ENCODE data around the gene COMT.
"Not testable (repeated sequence)": the region's sequence is repeated elsewhere in the genome, so short reads cannot be mapped to it uniquely, and the experiment has no call there.

The COMT gene

DNA sequence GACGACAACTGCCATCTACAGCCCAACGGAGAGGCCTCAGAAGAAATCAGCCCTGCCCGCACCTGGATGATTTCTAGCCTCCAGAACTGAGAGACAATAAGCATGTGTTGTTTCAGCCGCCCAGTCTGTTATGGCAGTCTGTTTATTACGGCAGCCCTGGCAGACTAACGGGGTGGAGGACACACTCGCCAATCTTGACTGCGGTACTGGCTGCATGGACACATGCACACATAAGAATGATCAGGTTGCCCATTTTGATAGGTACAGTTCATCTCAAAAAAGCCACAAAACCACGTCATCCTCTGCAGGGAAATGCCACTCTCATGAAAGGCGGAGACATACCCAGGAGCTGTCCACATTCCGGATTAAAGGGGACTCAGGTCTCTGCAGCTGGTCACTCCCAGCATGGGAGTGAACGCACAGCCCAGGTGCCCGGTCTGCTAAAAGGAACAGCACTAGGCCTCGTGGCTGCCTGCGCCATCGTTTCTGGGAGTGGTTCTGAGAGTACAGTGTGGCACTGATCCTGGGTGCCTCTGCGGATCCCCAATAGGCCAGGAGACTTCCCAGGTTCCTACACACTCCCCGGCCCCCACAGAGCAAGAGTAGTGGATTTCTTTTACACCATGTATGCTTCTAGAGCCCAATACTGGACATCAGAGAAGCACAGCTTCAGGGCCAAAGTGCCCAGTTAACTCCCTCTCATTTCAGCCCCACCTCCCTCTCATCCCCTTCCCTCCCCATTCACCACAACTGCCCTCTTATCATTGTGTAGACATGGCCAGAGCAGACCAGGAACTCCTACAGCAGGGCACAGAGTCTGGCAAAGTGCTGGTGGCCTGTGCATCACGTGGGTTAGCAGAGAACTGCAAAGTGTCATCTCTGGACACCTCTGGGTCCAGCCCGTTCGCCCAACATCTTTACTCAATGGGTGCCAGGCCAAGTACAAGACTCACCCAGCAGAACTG is 11.7 kb upstream of the COMT start:
- Histone ChIP-seq H3K27ac (no peak overlapping the region), H3K4me3 (no peak overlapping the region), H3K36me3 (ENCODE audit: insufficient read depth, low read length) (no peaks in the 10 kb centered on the region), H3K9me3 (ENCODE audit: low read depth, low read length) (no peaks in the 10 kb centered on the region), H3K9ac (ENCODE audit: insufficient read length) (no peak overlapping the region)
- TF ChIP-seq POLR2AphosphoS5 (IDR thresholded peaks at IDR 0.05; ENCODE audit: borderline replicate concordance, low read depth, low read length) (no peak), EZH2 (IDR thresholded peaks at IDR 0.05) (no peak), FOXP2 (optimal IDR thresholded peaks at IDR 0.05; ENCODE audit: control extremely low read depth, extremely low read length, insufficient read depth) (no peak)
- no peak for DNase-seq (ENCODE audit: low read depth, low spot score)

DNA sequence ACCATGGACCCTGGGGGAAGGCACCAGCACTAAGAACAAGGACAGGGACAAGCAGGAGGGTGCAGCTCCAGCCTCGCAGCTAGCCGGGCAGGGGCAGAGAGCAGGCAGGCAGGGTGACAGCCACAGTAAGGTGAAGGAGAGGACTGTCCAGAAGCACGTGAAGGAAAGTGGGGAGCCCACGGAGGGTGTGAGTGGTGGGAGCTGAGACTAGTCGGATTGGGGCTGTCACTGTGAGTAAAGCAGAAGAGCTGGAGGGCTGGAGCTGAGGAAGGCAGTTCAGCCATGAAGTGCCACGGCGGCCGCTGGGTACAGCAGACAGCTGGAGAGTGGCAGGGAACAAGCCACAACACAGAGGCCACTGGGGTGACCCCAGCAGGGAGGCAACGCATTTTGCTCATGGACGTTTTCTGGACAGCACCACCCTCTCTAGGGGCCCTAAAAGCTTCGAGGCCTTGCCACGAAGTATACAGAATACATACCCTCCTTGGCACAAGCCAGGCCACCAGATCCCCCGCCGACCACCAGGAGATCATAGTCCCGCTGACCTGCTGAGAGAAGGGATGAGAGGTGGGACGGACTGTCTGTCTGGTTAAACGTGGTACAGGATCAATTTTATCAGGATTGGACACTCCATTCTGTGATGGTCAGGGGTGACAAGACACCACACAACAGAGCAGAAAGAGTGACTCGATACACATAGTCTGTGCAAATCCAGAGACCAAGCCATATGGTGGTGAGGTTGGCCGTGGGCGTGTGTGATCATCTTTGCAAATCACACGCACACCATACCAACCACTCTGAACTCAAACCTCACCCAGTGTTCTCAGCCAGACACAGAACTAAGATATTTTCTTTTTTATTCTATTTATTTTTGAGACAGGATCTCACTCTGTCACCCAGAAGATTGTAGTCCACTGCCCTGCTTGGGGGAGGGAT is 10.8 kb upstream of the COMT start:
- TF ChIP-seq EZH2 (IDR thresholded peaks at IDR 0.05): no peak
- no peak for TF ChIP-seq POLR2AphosphoS5 (IDR thresholded peaks at IDR 0.05; ENCODE audit: borderline replicate concordance, low read depth, low read length)
- TF ChIP-seq FOXP2 (optimal IDR thresholded peaks at IDR 0.05; ENCODE audit: control extremely low read depth, extremely low read length, insufficient read depth): no peak
- no peak for DNase-seq (ENCODE audit: low read depth, low spot score)
- H3K4me3 ChIP-seq: no peak overlapping the region

DNA sequence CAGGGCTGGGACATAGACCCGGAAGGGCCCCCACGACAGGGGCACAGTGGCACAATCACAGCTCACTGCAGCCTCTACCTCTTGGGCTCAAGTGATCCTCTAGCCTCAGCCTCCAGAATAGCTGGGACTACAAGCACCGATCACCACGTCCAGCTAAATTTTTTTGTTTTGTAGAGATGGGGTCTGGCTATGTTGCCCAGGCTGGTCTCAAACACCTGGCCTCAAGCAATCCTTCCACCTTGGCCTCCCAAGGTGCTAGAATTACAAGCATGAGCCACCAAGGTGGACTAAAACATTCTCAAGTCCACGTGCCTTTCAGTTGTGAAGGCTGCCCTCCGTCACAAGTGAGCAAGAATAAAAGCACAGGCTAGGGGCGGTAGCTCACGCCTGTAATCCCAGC is 10.1 kb upstream of the COMT start:
- no peak overlapping the region for H3K27ac ChIP-seq
- no peak for TF ChIP-seq FOXP2 (optimal IDR thresholded peaks at IDR 0.05; ENCODE audit: control extremely low read depth, extremely low read length, insufficient read depth)
- no peak for TF ChIP-seq EZH2 (IDR thresholded peaks at IDR 0.05)
- TF ChIP-seq POLR2AphosphoS5 (IDR thresholded peaks at IDR 0.05; ENCODE audit: borderline replicate concordance, low read depth, low read length): no peak
- no peak for DNase-seq (ENCODE audit: low read depth, low spot score)
- no peak overlapping the region for H3K4me3 ChIP-seq
- H3K9me3 ChIP-seq (ENCODE audit: low read depth, low read length): no peaks in the 10 kb centered on the region
- H3K9ac ChIP-seq (ENCODE audit: insufficient read length): no peak overlapping the region
- no peaks in the 10 kb centered on the region for H3K36me3 ChIP-seq (ENCODE audit: insufficient read depth, low read length)

More for the DNA sequence above, 10.8 kb upstream of the COMT start:
- Histone ChIP-seq H3K9me3 (ENCODE audit: low read depth, low read length) (no peaks in the 10 kb centered on the region), H3K27ac (no peak overlapping the region), H3K9ac (ENCODE audit: insufficient read length) (no peak overlapping the region), H3K36me3 (ENCODE audit: insufficient read depth, low read length) (no peaks in the 10 kb centered on the region)

DNA sequence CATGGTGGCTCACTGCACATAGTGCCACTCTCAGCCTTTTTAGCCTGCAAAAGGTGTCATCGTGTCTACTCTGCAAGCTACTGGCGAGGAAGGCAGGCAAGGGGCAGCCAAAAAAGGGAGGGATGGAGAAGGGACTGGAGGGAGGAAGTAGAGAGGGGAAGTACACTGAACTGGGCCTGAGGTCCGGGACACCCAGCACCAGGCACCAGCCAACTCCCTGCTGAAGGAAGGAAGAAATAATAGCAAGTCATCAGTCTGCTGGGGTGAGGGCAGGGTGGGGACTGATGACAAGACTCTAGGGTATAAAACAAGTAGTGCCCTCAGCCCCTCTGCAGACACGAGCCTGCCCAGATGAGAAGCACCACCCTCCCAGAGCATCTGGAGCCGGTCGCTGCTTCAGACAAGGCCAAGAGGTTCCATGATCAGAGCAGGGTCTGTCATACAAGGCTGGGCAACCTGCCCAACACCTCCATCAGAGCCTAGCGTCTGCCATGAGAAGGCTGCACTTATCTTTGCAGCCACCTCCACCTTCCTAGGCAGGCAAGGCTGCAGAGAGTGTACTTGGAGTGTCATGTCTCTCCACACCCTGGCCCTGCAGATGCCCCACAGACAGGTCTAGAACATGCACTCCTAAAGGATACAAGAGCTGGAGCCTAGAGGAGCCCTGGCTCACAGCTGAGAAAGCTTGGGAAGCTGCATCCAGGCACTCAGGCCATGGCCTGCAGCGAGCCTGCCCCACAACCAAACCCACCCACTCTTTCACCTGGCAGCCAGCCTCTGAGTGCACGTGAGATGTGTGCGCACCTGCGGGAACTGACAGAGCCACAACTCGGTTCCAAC is 9.0 kb upstream of the COMT start:
- TF ChIP-seq EZH2 (IDR thresholded peaks at IDR 0.05): no peak
- no peak for TF ChIP-seq POLR2AphosphoS5 (IDR thresholded peaks at IDR 0.05; ENCODE audit: borderline replicate concordance, low read depth, low read length)
- TF ChIP-seq FOXP2 (optimal IDR thresholded peaks at IDR 0.05; ENCODE audit: control extremely low read depth, extremely low read length, insufficient read depth): no peak
- Histone ChIP-seq H3K27ac (no peak overlapping the region), H3K9me3 (ENCODE audit: low read depth, low read length) (no peaks in the 10 kb centered on the region), H3K36me3 (ENCODE audit: insufficient read depth, low read length) (no peaks in the 10 kb centered on the region), H3K9ac (ENCODE audit: insufficient read length) (no peak overlapping the region), H3K4me3 (no peak overlapping the region)
- DNase-seq (ENCODE audit: low read depth, low spot score): no peak

DNA sequence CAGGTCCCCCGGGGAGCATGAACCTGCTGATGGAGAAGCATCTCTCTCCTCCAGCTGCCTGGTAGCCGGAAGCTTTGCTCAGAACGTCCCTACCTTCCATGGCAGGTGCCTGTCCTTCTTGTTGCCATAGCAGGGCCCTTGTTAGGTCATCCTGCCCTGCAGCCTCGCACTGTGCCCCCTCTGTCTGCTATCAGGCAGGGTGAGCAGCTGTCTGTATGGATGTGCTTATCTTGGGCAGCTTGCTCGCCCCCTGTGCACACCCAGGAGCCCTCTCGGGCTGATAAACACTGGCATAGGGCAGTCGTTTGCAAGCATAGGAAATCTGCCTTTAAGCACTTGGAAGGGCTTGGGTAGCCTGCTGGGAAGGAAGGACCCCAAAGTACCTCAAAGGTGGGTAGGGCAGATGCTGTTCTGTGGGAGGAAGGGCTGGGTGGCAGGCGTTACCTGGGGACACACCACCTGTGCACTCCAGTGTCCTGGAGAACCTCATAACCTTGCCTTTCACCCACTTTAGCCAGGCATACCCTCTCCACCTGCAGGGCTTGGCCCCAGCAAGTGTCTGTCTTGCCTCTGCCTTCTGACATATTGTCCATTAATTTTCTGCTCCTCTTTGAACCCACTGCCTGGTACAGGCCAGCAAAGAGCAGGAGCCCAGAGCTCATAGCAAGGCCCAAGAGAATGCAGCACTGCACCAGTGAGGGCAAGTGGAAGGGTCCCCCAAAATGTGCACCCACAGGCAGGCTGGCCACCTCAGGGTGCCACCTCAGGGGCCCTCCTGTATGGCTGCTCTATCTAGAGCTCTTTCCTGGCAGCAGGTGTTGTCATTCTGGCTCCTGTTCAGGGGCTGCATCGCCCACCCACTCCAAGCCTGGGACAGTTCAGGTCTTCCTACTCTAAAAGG is 8.0 kb upstream of the COMT start:
- H3K9me3 ChIP-seq (ENCODE audit: low read depth, low read length): no peaks in the 10 kb centered on the region
- H3K4me3 ChIP-seq: no peak overlapping the region
- TF ChIP-seq FOXP2 (optimal IDR thresholded peaks at IDR 0.05; ENCODE audit: control extremely low read depth, extremely low read length, insufficient read depth) (no peak), POLR2AphosphoS5 (IDR thresholded peaks at IDR 0.05; ENCODE audit: borderline replicate concordance, low read depth, low read length) (no peak), EZH2 (IDR thresholded peaks at IDR 0.05) (no peak)
- no peak for DNase-seq (ENCODE audit: low read depth, low spot score)
- no peaks in the 10 kb centered on the region for H3K36me3 ChIP-seq (ENCODE audit: insufficient read depth, low read length)
- no peak overlapping the region for H3K9ac ChIP-seq (ENCODE audit: insufficient read length)
- H3K27ac ChIP-seq: no peak overlapping the region

DNA sequence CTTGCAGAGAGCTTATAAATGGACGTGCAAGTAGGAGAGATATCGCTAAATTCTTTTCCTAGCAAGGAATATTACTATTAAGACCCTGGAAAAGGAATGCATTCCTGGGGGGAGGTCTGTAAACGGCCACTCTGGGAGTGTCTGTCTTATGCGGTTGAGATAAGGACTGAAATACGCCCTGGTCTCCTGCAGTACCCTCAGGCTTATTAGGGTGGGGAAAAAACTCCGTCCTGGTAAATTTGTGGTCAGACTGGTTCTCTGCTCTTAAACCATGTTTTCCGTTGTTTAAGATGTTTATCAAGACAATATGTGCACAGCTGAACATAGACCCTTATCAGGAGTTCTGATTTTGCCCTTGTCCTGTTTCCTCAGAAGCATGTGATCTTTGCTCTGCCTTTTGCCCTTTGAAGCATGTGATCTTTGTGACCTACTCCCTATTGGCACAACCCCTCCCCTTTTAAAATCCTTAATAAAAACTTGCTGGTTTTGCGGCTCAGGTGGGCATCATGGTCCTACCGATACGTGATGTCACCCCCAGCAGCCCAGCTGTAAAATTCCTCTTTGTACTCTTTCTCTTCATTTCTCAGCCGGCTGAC is 6.4 kb upstream of the COMT start:
- not testable (repeated sequence) for H3K27ac ChIP-seq; H3K9ac ChIP-seq (ENCODE audit: insufficient read length); H3K9me3 ChIP-seq (ENCODE audit: low read depth, low read length); H3K4me3 ChIP-seq; H3K36me3 ChIP-seq (ENCODE audit: insufficient read depth, low read length); DNase-seq (ENCODE audit: low read depth, low spot score)

DNA sequence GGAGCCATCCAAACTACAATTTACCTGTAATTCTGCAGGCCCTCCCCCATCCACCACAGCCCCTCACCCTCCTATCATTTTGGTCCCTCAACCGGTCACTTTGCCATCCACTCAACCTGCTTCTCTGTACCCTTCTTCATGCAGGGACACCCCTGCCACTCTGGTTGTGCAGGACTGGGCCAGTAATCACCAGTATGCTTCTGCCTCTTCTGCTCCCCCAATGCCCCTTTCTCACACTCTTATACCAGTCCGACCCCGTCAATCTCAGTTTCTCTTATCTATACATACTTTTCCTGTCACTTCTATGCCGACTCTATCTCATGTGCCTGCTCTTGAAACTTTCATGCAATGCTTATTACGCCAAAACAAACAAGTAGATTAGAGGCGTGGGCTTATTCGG is 5.1 kb upstream of the COMT start:
- H3K36me3 ChIP-seq (ENCODE audit: insufficient read depth, low read length): no peaks in the 10 kb centered on the region
- no peaks in the 10 kb centered on the region for H3K9me3 ChIP-seq (ENCODE audit: low read depth, low read length)
- TF ChIP-seq EZH2 (IDR thresholded peaks at IDR 0.05) (no peak), POLR2AphosphoS5 (IDR thresholded peaks at IDR 0.05; ENCODE audit: borderline replicate concordance, low read depth, low read length) (no peak), FOXP2 (optimal IDR thresholded peaks at IDR 0.05; ENCODE audit: control extremely low read depth, extremely low read length, insufficient read depth) (no peak)
- DNase-seq (ENCODE audit: low read depth, low spot score): no peak
- no peak overlapping the region for H3K9ac ChIP-seq (ENCODE audit: insufficient read length)
- H3K27ac ChIP-seq: no peak overlapping the region
- H3K4me3 ChIP-seq: no peak overlapping the region
